Esophagus (tissue), 2 donors: ENCODE results near the gene STUB1. TPM values are rescaled to one million over a fixed set of nuclear protein-coding genes. Genes with fewer than 3 reads are reported as not detected.
"Not testable (repeated sequence)": the region's sequence is repeated elsewhere in the genome, so short reads cannot be mapped to it uniquely, and the experiment has no call there.

Experiments
- H3K27ac ChIP-seq, 2 donors: one replicate each; pipeline ENCODE4 v1.5.1; 2013; ENCODE audit warnings: low read depth in 2 of 2, mild to moderate bottlenecking in 2 of 2, inconsistent platforms in 1 of 2, low read length in 1 of 2, moderate library complexity in 1 of 2
- H3K27me3 ChIP-seq, 2 donors: one replicate each; pipeline ENCODE4 v1.6.1; 2013; ENCODE audit warnings: low read length in 2 of 2, control low read depth in 1 of 2, mild to moderate bottlenecking in 1 of 2; ENCODE audit not compliant: insufficient read depth in 2 of 2, control insufficient read depth in 1 of 2
- H3K36me3 ChIP-seq, 2 donors: one replicate each; pipeline ENCODE4 v1.6.1; 2013; ENCODE audit warnings: low read length in 1 of 2; ENCODE audit not compliant: control insufficient read depth in 2 of 2, insufficient read depth in 2 of 2
- H3K4me1 ChIP-seq, 2 donors: one replicate each; pipeline ENCODE4 v1.6.1; 2013; ENCODE audit warnings: low read length in 1 of 2; ENCODE audit not compliant: control insufficient read depth in 2 of 2, insufficient read depth in 2 of 2
- H3K4me3 ChIP-seq, 2 donors: one replicate each; pipeline ENCODE4 v1.5.1; 2013; ENCODE audit warnings: low read length in 2 of 2, mild to moderate bottlenecking in 2 of 2, low read depth in 1 of 2, moderate library complexity in 1 of 2
- H3K9me3 ChIP-seq, 2 donors: one replicate each; pipeline ENCODE4 v1.6.1; 2013; ENCODE audit warnings: mild to moderate bottlenecking in 2 of 2, low read depth in 1 of 2, low read length in 1 of 2, moderate library complexity in 1 of 2; ENCODE audit not compliant: control insufficient read depth in 2 of 2, insufficient read depth in 1 of 2
- WGBS, 2 donors: extraction: QIAGEN DNeasy Blood & Tissue Kit; methylation state at CpG; one replicate each; pipeline ENCODE4 v1.1.7; 2013; 5-methylcytosine and 5-hydroxymethylcytosine counted together
- polyA plus RNA-seq, 2 donors: library from polyadenylated mRNA; stranded (reverse); fragments of 200-250 nt; gene quantifications; one replicate each; pipeline ENCODE4 v1.2.3, GENCODE V29; 2013
- donor health status: healthy with polysubstance abuse.
- donor health status: Bipolar disorder and iron deficiency.

STUB1 gene
- polyA plus RNA-seq, 2 donors: 58.3 to 95.2 TPM

DNA sequence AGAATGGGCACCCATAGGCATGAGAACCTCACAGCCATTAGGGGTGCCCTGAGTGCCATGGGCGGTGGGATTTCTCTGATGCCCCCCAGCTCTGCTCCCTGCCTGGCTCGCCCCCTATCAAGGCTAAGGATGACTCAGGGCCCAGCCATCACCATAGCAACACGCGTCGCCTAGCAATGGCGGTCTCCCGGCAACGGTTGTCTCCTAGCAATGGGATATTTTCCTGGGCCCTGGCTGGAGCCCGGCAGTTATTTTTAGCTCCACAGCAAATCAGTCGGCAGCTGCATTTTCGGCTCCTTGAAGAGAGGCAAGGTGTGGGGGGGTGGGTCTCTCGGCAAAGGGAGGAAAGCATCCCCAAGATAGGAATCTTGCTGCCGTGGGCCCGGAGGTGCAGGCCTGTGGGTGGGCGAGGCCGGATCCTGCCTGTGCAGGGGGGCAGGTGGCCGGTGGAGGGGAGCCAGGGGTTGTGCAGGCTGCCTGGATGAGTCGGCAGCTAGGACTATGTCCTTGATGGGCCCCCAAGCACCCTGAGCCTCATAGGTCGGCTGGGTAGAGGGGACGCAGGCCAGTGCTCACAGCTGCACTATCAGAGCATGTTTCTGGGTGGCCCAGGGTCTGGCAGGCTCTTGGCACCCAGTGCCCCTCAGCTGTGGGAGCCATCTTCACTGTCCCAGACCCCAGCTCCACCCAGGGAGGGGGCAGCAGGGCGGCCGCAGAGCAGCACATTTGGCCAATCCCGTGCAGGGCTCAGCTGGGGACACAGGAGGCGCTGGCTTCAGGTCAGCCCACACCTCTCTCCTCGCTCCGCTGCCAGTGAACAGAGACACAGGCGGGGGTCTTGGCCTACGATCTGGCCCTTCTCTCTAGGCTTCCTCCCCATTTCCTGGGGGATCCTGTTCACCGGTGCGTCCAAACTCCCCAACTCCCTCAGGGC, 29.6 kb downstream of the STUB1 start:
- 18 to 19% methylated on average over 30 of the region's 30 CpGs for WGBS, 2 donors
- Histone ChIP-seq H3K4me1 (peaks cover 10 to 22% of the 10 kb centered on the region in 2 donors), H3K27me3 (peaks cover 0 to 15% of the 10 kb centered on the region in 2 donors)

DNA sequence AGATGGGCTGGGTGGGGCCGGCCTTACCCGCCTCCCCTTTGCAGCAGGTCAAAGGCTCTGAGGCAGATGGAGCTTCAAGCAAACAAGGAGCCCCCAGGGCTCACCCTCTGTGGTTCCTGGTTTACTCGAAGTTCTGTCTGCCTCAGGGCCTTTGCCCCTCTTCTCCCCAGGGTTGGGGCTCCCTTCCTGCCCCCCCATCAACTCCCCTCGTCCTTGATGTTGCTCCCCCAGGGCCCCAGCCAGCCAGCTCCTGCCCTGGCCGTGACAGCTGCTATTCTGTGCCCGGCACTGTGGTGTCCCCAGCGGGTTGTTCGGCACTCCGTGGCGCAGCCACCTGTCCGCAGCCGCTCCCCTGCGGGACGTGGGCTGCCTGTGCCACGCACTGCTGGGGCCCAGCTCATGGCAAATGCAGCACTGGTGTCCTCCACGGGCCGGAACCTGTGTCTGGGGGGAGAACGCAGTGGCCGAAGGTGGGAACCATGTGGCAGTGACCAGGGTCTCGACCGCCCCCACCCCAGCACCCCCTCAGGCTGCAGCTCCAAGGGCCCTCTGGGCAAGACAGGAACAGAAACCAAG, 30.4 kb downstream of the STUB1 start:
- no peak overlapping the region for H3K4me3 ChIP-seq
- H3K4me1 ChIP-seq: peaks cover 10 to 25% of the 10 kb centered on the region in 2 donors
- no peaks in the 10 kb centered on the region for H3K9me3 ChIP-seq
- H3K36me3 ChIP-seq: no peaks in the 10 kb centered on the region
- WGBS, 2 donors: 58% methylated on average over 21 of the region's 21 CpGs
- no peak overlapping the region for H3K27ac ChIP-seq
- peaks cover 0 to 11% of the 10 kb centered on the region in 2 donors for H3K27me3 ChIP-seq

More for the DNA sequence above, 29.6 kb downstream of the STUB1 start:
- H3K27ac ChIP-seq: no peak overlapping the region
- H3K36me3 ChIP-seq: no peaks in the 10 kb centered on the region
- no peaks in the 10 kb centered on the region for H3K9me3 ChIP-seq
- no peak overlapping the region for H3K4me3 ChIP-seq

- WGBS, 2 donors: 53 to 72% methylated on average over 12 of the region's 12 CpGs
- no peak overlapping the region for H3K27ac ChIP-seq
- no peaks in the 10 kb centered on the region for H3K36me3 ChIP-seq
- H3K27me3 ChIP-seq: peaks cover 0 to 11% of the 10 kb centered on the region in 2 donors
- no peak overlapping the region for H3K4me3 ChIP-seq
- H3K4me1 ChIP-seq: peaks cover 10 to 29% of the 10 kb centered on the region in 2 donors
- no peaks in the 10 kb centered on the region for H3K9me3 ChIP-seq
These were observed 30.9 kb downstream of the STUB1 start for GRCh38 chr16:711084-711483.

DNA sequence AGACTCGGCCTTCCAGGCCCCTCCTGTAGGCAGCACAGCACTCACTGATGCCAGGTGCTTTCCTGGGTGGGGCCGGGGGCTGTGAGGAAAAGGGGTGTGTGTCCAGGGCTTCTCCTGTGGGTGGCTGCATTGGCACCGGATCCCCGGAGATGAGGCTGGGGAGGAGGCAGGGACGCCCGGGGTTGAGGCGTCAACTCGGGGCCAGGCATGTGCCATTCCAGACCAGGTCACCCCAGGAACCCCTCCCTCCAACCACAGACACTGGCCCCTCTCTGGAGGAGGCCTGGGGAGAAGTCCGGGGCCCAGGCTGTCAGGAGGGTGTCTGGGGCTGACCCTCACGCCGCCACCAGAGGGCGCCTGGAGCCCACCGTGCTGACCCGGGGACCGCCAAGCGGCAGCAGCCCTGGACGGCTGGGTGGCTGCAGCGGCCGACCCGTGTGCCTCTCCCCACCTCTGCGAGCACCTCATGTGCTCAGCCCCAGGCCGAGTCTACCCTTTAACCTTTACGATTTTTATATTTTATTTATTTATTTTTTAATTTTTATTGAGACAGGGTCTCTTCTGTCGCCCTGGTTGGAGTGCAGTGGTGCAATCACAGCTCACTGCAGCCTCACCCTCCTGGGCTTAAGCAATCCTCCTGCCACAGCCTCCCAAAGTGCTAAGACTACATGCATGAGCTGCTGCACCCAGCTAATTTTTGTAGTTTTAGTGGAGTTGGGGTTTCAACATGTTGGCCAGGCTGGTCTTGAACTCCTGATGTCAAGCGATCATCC, 31.5 kb downstream of the STUB1 start:
- Histone ChIP-seq H3K4me3 (no peak overlapping the region), H3K4me1 (peaks cover 9 to 30% of the 10 kb centered on the region in 2 donors), H3K36me3 (no peaks in the 10 kb centered on the region), H3K9me3 (no peaks in the 10 kb centered on the region), H3K27me3 (peaks cover 0 to 11% of the 10 kb centered on the region in 2 donors), H3K27ac (no peak overlapping the region)
- WGBS, 2 donors: 8 to 9% methylated on average over 25 of the region's 25 CpGs

GRCh38 chr16:712740-713250, 32.6 kb downstream of the STUB1 start:
- not testable (repeated sequence) for H3K27ac ChIP-seq, H3K36me3 ChIP-seq, H3K4me3 ChIP-seq, H3K27me3 ChIP-seq, H3K9me3 ChIP-seq
- 30% methylated on average over 13 of the region's 13 CpGs for WGBS, 2 donors
- H3K4me1 ChIP-seq: peaks cover 6 to 31% of the 10 kb centered on the region in 2 donors

DNA sequence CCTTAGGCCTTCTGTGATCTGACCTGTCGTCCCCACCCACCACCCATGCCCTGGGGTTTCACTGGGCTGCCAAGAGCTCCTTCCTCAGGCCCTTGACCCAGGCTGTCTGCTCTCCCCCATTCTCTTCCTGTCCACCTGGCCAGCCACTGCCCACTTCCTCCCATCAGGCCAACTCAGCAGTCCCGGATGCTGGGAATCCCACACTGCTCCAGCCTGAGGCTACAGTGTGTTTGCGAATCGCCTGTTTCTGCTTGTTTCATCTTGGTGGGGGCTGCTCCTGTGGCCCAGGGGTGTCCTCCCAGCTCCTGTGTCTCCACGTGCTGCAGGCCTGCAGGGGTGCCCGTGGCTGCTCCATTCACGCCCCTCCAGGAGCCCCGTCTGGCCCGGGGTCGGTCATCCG, 33.9 kb downstream of the STUB1 start:
- no peaks in the 10 kb centered on the region for H3K9me3 ChIP-seq
- H3K27ac ChIP-seq: no peak overlapping the region
- peaks cover 3 to 26% of the 10 kb centered on the region in 2 donors for H3K4me1 ChIP-seq
- no peaks in the 10 kb centered on the region for H3K36me3 ChIP-seq
- WGBS, 2 donors: 55 to 61% methylated on average over 11 of the region's 11 CpGs
- no peak overlapping the region for H3K4me3 ChIP-seq
- peaks cover 0 to 8% of the 10 kb centered on the region in 2 donors for H3K27me3 ChIP-seq

- 5 to 6% methylated on average over 68 to 108 of the region's 108 CpGs for WGBS, 2 donors
- H3K27me3 ChIP-seq: peaks cover 0 to 3% of the 10 kb centered on the region in 2 donors
- H3K27ac ChIP-seq: peak within 1 kb of the TSS in 1 of 2 donors; percentile 6
- H3K36me3 ChIP-seq: no peaks in the 10 kb centered on the region
- H3K4me3 ChIP-seq: peak within 1 kb of the TSS; percentile 54 to 58
- no peaks in the 10 kb centered on the region for H3K9me3 ChIP-seq
- H3K4me1 ChIP-seq: peaks cover 3 to 27% of the 10 kb centered on the region in 2 donors
These were observed 34.6 kb downstream of the STUB1 start, which contains the start of gene METRN for GRCh38 chr16:714558-715476. Gene METRN (plus strand): TSS chr16:715118. CDS start chr16:715290, 172 bp downstream.

DNA sequence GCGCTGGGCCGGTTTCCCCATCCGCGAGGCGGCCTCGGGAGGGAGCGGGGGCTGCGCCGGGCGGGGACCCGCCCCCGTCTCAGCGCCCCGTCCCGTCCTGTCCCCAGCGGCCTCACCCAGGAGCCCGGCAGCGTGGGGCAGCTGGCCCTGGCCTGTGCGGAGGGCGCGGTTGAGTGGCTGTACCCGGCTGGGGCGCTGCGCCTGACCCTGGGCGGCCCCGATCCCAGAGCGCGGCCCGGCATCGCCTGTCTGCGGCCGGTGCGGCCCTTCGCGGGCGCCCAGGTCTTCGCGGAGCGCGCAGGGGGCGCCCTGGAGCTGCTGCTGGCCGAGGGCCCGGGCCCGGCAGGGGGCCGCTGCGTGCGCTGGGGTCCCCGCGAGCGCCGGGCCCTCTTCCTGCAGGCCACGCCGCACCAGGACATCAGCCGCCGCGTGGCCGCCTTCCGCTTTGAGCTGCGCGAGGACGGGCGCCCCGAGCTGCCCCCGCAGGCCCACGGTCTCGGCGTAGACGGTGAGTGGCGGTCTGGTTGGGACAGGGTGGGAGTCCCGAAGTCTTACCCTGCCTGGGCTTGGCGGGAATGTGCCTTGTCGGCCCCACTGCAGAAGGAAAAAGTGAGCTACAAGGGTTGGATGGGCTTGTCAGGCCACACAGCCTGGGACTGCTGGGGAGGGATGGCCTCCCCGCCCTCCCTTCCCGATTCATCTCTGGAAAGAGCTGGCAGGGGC, 35.4 kb downstream of the STUB1 start:
- no peak overlapping the region for H3K27ac ChIP-seq
- H3K4me3 ChIP-seq: peak overlapping the region; percentile 54 to 58
- H3K9me3 ChIP-seq: no peaks in the 10 kb centered on the region
- 2% methylated on average over 36 to 74 of the region's 74 CpGs for WGBS, 2 donors
- no peaks in the 10 kb centered on the region for H3K36me3 ChIP-seq
- H3K4me1 ChIP-seq: peaks cover 6 to 32% of the 10 kb centered on the region in 2 donors
- peaks cover 0 to 3% of the 10 kb centered on the region in 2 donors for H3K27me3 ChIP-seq
